Myocyte (in vitro differentiated cells): ENCODE data around the gene GPC5. TPM values are rescaled to one million over a fixed set of nuclear protein-coding genes. Genes with fewer than 3 reads are reported as not detected.
A peak's percentile ranks its signal among the peaks of the same experiment; 100 is the strongest.
"Not testable (repeated sequence)": the region's sequence is repeated elsewhere in the genome, so short reads cannot be mapped to it uniquely, and the experiment has no call there.

Source experiments
- DNase-seq: peaks from one replicate; pipeline ENCODE4 v3.0.0-alpha.2; 2012; ENCODE audit warnings: low read depth
- total RNA-seq: library from RNA; depleted of rRNA; stranded (reverse); fragments of >200 nt; gene quantifications from 2 replicates; pipeline ENCODE4 v1.2.3, GENCODE V29; 2014

Gene GPC5
- total RNA-seq, 1 donor from 2014 or later: 0.21 TPM

- peak; percentile 28 for DNase-seq
Measured at GRCh38 chr13:92806215-92806614, 1407.8 kb downstream of the GPC5 start.

- no peak for DNase-seq
Measured at GRCh38 chr13:92807353-92807752, 1408.9 kb downstream of the GPC5 start.

DNA sequence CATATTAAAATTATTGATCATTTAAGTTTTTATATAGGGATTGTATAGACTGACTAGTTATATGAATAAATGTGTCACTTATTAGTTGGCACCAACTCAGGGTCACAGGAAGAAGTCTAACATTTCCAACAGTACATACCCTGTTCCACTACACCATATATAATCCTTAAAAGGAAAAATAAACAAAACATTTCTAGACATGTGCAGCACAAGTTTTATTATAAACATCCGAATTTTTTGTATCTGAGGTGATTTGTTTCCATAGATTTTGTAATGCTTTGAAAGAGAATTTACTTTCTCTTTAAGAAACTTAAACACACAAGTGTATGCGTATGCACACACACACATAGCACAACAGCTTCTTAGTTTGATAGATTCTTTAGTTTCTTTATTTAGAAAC lies 1409.5 kb downstream of the GPC5 start:
- no peak for DNase-seq

DNA sequence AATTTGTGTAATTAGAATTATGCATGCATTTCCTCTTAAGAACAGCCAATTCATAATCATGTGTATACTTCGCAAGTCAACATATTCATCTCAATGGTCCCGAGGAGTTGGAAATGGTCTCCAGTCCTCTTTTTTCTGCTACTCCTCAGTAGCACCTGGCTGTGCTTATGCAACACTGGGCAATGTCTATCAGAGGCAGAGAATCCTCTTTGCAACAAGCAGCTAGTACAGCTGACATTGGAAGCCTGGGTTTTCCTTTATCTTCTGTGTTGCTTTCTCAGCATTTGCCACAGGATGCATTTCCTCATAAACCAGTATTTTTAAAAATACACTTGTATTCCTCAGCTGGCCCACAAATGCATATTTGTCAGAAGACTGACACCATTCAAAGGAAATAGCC lies 1422.9 kb downstream of the GPC5 start:
- no peak for DNase-seq

DNA sequence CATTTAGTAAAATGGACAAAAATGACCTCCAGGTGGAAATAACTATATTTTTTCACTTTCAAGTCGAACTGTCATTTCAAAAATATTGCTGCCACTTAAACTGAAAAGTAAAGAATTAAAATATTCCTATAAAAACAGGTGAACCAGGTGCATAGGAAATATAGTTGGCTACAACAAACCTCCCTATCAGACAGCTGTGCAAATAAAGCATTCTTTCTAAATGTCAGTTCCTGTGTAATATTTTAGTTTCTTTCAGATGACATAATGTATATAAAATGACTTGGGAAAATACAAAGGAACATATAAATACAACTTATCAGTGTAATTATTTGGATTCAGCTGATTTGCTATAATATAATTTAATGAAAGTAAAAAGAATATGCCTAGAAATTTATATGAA lies 1424.6 kb downstream of the GPC5 start:
- no peak for DNase-seq

GRCh38 chr13:92825938-92826596 lies 1427.6 kb downstream of the GPC5 start:
- DNase-seq: no peak

- DNase-seq: no peak
Measured at GRCh38 chr13:92827503-92827902, 1429.1 kb downstream of the GPC5 start.

DNA sequence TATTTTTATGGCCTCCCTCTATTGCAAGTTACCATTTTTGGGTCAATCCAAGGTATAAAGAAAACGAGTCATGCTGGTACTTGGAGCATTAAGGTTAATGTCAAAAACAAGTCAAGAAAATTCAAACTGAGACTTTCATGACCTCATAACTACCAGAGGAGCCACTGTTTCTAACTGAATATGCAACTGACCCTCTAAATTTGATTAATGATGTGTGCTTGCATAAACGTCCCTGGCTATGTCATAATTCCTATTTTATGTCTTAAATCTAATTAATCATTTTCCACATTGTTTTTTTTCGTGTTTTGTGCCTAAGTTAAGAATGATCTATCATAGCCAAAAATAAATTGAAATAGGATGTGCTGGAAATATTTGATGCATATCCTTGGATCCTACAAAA lies 1431.5 kb downstream of the GPC5 start:
- DNase-seq: no peak

- DNase-seq: no peak
Measured at GRCh38 chr13:92830821-92831220, 1432.4 kb downstream of the GPC5 start.

- no peak for DNase-seq
Measured at GRCh38 chr13:92833071-92833470, 1434.7 kb downstream of the GPC5 start.

- DNase-seq: no peak
Measured at GRCh38 chr13:92836171-92836570, 1437.8 kb downstream of the GPC5 start.

DNA sequence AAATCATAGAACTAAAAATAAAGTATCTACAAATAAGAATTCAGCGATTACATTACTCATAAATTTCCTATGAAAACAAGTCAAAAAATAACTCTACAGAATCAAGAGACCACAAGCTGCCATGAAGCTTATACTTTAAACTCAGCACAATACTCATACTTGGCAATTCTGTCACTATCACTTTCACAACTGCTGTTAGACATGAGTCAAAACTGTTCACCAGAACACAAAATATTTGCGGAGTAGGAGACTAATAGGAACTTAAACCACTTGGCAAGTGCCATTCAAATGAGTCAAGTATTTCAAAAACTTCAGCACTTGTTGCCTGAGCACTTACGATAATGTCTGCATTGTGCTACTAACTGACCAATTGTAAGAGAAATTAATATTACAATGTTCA lies 1440.4 kb downstream of the GPC5 start:
- peak; percentile 93 for DNase-seq

GRCh38 chr13:92842145-92842544 lies 1443.7 kb downstream of the GPC5 start:
- DNase-seq: peak; percentile 76

GRCh38 chr13:92843549-92843948 lies 1445.1 kb downstream of the GPC5 start:
- DNase-seq: peak; percentile 76

- DNase-seq: no peak
Measured at GRCh38 chr13:92849381-92849780, 1451.0 kb downstream of the GPC5 start.

GRCh38 chr13:92864584-92865284 lies 1466.3 kb downstream of the GPC5 start:
- no peak for DNase-seq

DNA sequence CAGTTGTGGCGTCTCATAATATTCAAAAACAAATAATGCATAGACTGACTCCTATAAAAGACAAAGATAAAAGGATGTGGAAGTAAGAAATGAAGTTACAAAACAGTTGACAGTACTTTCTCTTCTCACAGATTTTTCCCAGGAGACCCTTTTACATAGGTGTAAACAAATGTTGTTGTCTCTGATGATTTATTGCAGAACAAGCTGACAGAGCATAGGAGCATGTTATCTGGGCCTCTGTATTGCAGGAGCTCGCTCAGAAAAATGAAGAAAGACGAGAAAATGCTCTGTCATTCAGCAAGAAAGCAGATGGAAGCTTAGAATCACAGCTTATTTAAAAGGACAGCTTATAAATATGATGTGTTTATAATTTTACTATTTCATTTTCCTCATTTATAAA lies 1474.6 kb downstream of the GPC5 start:
- no peak for DNase-seq

GRCh38 chr13:92886535-92887077 lies 1488.2 kb downstream of the GPC5 start:
- no peak for DNase-seq

GRCh38 chr13:92894447-92894846 lies 1496.0 kb downstream of the GPC5 start:
- DNase-seq: no peak

DNA sequence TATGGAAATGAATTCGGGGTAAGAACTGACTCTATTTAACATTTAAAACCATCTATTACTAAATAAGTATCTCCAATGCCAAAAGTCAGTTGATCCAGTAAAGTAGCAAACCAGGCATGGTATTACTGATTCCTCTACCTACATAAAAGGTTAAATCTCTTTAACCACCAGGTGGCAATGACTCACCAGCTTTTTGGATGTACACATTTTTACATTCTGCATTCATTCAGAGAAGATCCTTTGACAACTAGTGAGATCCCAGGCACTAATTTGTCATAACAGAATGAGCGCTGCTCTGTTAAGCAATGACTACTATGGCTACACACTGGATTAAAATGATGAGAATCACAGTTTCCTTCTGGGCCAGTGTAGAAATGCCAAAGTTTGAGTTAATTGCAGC lies 1498.4 kb downstream of the GPC5 start:
- peak; percentile 7 for DNase-seq

DNA sequence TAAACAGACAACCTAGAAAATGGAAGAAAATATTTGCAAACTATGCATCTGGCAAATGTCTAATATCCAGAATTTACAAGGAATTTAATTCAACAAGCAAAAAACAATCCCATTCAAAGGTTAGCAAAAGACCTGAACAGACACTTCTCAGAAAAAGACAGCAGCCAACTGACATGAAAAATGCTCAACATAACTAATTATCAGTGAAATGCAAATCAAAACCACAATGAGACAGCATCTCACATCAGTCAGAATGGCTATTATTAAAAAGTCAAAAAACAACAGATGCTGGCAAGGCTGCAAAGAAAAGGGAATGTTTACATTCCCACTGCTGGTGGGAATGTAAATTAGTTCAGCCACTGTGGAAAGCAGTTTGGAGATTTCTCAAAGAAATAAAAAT lies 1500.5 kb downstream of the GPC5 start:
- DNase-seq: not testable (repeated sequence)

DNA sequence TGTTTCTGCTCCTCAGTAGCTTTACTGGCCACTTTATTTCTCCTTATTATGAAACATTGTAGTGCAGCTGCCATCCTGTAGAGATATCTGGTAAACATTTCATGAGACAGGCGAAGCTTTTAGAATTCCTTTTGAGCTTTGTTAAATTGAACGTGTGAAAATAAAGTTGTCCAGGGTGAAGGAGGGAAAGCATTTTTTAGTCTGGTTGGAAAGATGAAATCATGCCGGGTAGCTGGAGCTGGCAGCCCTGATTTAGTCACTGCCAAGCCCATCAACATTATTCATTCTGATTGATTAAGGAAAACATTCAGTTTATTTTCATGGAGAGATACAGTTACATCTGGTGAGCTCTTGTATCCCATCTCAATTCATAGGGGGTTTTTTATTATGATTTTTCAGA lies 1502.0 kb downstream of the GPC5 start:
- peak; percentile 24 for DNase-seq

DNA sequence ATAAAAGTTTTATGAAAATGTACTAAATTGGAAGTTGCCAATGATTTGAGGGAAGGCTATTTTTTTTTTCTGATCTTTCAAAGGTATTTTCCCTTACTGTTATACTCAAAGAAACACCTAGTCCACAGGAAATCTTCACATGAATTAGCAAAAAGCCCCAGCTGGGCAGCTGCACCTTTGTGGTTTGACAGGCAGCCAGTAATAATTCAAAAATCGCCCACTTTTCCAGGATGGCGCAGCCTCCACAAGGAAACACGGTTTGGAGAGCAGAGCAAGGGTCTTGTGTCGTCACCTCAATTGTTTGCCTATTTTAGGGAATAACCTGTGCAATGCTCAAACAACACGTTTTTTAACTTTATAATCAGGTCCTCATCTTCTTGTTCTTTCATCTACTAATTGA lies 1503.3 kb downstream of the GPC5 start:
- no peak for DNase-seq
